ENCODE data around the gene AKT1.
"Not testable (repeated sequence)": the region's sequence is repeated elsewhere in the genome, so short reads cannot be mapped to it uniquely, and the experiment has no call there.

AKT1 gene

GRCh38 chr14:104751539-104752422 lies 43.8 kb downstream of the AKT1 start:
- FAIRE-seq, result no peak

GRCh38 chr14:104750753-104751057 lies 44.8 kb downstream of the AKT1 start:
- not testable (repeated sequence) for FAIRE-seq

GRCh38 chr14:104750056-104750752 lies 45.3 kb downstream of the AKT1 start:
- FAIRE-seq, result no peak

- FAIRE-seq, result no peak
Measured at GRCh38 chr14:104749111-104749649, 46.4 kb downstream of the AKT1 start.

GRCh38 chr14:104747876-104748275 lies 47.7 kb downstream of the AKT1 start:
- no peak for FAIRE-seq

GRCh38 chr14:104746934-104747481 lies 48.5 kb downstream of the AKT1 start:
- peak; percentile 97 for FAIRE-seq

- no peak for FAIRE-seq
Measured at GRCh38 chr14:104746071-104746545, 49.4 kb downstream of the AKT1 start.

GRCh38 chr14:104745431-104745830 lies 50.1 kb downstream of the AKT1 start:
- FAIRE-seq, result no peak

GRCh38 chr14:104744484-104744883 lies 51.1 kb downstream of the AKT1 start:
- FAIRE-seq, result no peak

- FAIRE-seq, result no peak
Measured at GRCh38 chr14:104743461-104744380, 51.8 kb downstream of the AKT1 start.

GRCh38 chr14:104742586-104743455 lies 52.7 kb downstream of the AKT1 start:
- no peak for FAIRE-seq

- no peak for FAIRE-seq
Measured at GRCh38 chr14:104741803-104742251, 53.7 kb downstream of the AKT1 start.

- FAIRE-seq, result no peak
Measured at GRCh38 chr14:104741108-104741802, 54.3 kb downstream of the AKT1 start.

- FAIRE-seq, result no peak
Measured at GRCh38 chr14:104739546-104740516, 55.7 kb downstream of the AKT1 start.

GRCh38 chr14:104739026-104739425 lies 56.5 kb downstream of the AKT1 start:
- FAIRE-seq, result no peak

GRCh38 chr14:104738375-104739019 lies 57.1 kb downstream of the AKT1 start:
- FAIRE-seq, result no peak

- FAIRE-seq, result no peak
Measured at GRCh38 chr14:104735830-104736642, 59.5 kb downstream of the AKT1 start.
